NCI-H2171 treated with DMSO at 0.1 percent for 48 hours (cell line): ENCODE measurements around the gene DISP3.

ENCODE experiments used
- DNase-seq: peaks from one replicate; lab custom pipeline; 2025; lab: John Stamatoyannopoulos, UW

The DISP3 gene

GRCh38 chr1:11461531-11462137 is 17.3 kb upstream of the DISP3 start:
- peak; percentile 93 for DNase-seq

- peak; percentile 28 for DNase-seq
Observed at GRCh38 chr1:11462224-11462923, 16.6 kb upstream of the DISP3 start.

- DNase-seq: peak; percentile 19
Observed at GRCh38 chr1:11463177-11463576, 15.8 kb upstream of the DISP3 start.

- DNase-seq: no peak
Observed at GRCh38 chr1:11465307-11465706, 13.6 kb upstream of the DISP3 start.

GRCh38 chr1:11466416-11466815 is 12.5 kb upstream of the DISP3 start:
- no peak for DNase-seq

- DNase-seq: no peak
Observed at GRCh38 chr1:11468878-11469277, 10.1 kb upstream of the DISP3 start.

GRCh38 chr1:11470912-11471311 is 8.0 kb upstream of the DISP3 start:
- DNase-seq: no peak

GRCh38 chr1:11471473-11471872 is 7.5 kb upstream of the DISP3 start:
- DNase-seq: no peak

GRCh38 chr1:11472284-11472683 is 6.7 kb upstream of the DISP3 start:
- no peak for DNase-seq

GRCh38 chr1:11472741-11473140 is 6.2 kb upstream of the DISP3 start:
- no peak for DNase-seq

GRCh38 chr1:11473491-11474034 is 5.4 kb upstream of the DISP3 start:
- DNase-seq: no peak

GRCh38 chr1:11474826-11475225 is 4.1 kb upstream of the DISP3 start:
- DNase-seq: no peak

- DNase-seq: peak; percentile 23
Observed at GRCh38 chr1:11475748-11476147, 3.2 kb upstream of the DISP3 start.

- DNase-seq: no peak
Observed at GRCh38 chr1:11479375-11479979, 522 bp downstream of the DISP3 start.

GRCh38 chr1:11481019-11481418 is 2.1 kb downstream of the DISP3 start:
- DNase-seq: no peak

- DNase-seq: no peak
Observed at GRCh38 chr1:11482198-11482597, 3.2 kb downstream of the DISP3 start.

- DNase-seq: no peak
Observed at GRCh38 chr1:11482701-11483479, 3.9 kb downstream of the DISP3 start.

GRCh38 chr1:11483581-11484320 is 4.8 kb downstream of the DISP3 start:
- DNase-seq: no peak

- DNase-seq: no peak
Observed at GRCh38 chr1:11484321-11484655, 5.3 kb downstream of the DISP3 start.

GRCh38 chr1:11485191-11485590 is 6.2 kb downstream of the DISP3 start:
- DNase-seq: peak; percentile 82

GRCh38 chr1:11486231-11487009 is 7.5 kb downstream of the DISP3 start:
- DNase-seq: no peak
